Activated B cell treated with CpG ODN at 0.5 μM for 24 hours (primary cell): Measurements from ENCODE around the gene CTAGE1. TPM values are rescaled to one million over a fixed set of nuclear protein-coding genes. Genes with fewer than 3 reads are reported as not detected.

Experiments
- ATAC-seq: fragments of 200-7000 bp; cut with Tn5 transposase; one replicate; pipeline ENCODE4 v1.10.0; 2021; ENCODE audit warnings: low read depth, mild to moderate bottlenecking, moderate library complexity
- CTCF ChIA-PET: fragments of 350-600 bp; sonication (Branson Sonifier 250); formaldehyde crosslinking; loops from one replicate; lab custom pipeline; 2021; ENCODE audit warnings: antibody characterized with exemption; lab: Charles Lee
- POLR2A ChIA-PET: fragments of 350-600 bp; sonication (Branson Sonifier 250); formaldehyde crosslinking; loops from one replicate; lab custom pipeline; 2021; ENCODE audit warnings: antibody characterized with exemption; lab: Charles Lee
- DNase-seq: peaks from one replicate; pipeline ENCODE4 v3.0.0; 2022
- H3K27ac Mint-ChIP-seq: one replicate; pipeline ENCODE4 v1.8.0; 2020; ENCODE audit warnings: mixed read lengths
- H3K27me3 Mint-ChIP-seq: one replicate; pipeline ENCODE4 v1.8.0; 2021; ENCODE audit warnings: mixed read lengths
- H3K36me3 Mint-ChIP-seq: one replicate; pipeline ENCODE4 v1.8.0; 2021; ENCODE audit warnings: low read depth, mixed read lengths
- H3K4me1 Mint-ChIP-seq: one replicate; pipeline ENCODE4 v1.8.0; 2021; ENCODE audit warnings: mixed read lengths
- H3K4me3 Mint-ChIP-seq: one replicate; pipeline ENCODE4 v1.8.0; 2020; ENCODE audit warnings: mild to moderate bottlenecking, mixed read lengths
- H3K9me3 Mint-ChIP-seq: one replicate; pipeline ENCODE4 v1.8.0; 2020; ENCODE audit warnings: mixed read lengths
- intact Hi-C: fragments of 100-400 bp; cut with micrococcal nuclease; formaldehyde crosslinking; loops from one replicate; pipeline ENCODE4 v1.15.1; 2024
- total RNA-seq: library from RNA; stranded (reverse); gene quantifications from 2 replicates; pipeline ENCODE4 v1.2.3, GENCODE V29; 2022
- TF ChIP-seq, protein P1 (sequence below): fragments of 200-600 bp; IDR thresholded peaks from one replicate; pipeline ENCODE4 v1.8.0; 2022; ENCODE audit warnings: antibody characterized with exemption, mild to moderate bottlenecking

CTAGE1 gene
- total RNA-seq, 1 donor from 2014 or later, result not detected

DNA sequence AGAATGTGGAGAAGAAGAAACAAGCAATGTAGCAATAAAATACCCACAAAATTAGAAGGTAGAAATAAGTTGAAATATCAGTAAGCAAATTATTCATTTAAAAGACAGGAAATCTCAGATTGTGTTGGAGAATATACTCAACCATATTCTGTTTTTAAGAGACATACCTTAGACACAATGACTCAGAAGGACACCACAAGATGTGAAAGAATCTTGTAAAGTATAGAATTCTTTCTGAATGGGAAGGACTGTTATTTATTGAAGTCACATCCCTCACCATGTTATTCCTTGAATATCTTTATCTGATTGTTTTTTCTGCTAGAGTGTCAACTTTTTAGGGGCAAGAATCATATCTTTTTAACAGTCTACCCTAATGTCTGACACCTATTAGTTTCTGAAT lies 50.4 kb downstream of the CTAGE1 start:
- TF ChIP-seq, protein P1, sequence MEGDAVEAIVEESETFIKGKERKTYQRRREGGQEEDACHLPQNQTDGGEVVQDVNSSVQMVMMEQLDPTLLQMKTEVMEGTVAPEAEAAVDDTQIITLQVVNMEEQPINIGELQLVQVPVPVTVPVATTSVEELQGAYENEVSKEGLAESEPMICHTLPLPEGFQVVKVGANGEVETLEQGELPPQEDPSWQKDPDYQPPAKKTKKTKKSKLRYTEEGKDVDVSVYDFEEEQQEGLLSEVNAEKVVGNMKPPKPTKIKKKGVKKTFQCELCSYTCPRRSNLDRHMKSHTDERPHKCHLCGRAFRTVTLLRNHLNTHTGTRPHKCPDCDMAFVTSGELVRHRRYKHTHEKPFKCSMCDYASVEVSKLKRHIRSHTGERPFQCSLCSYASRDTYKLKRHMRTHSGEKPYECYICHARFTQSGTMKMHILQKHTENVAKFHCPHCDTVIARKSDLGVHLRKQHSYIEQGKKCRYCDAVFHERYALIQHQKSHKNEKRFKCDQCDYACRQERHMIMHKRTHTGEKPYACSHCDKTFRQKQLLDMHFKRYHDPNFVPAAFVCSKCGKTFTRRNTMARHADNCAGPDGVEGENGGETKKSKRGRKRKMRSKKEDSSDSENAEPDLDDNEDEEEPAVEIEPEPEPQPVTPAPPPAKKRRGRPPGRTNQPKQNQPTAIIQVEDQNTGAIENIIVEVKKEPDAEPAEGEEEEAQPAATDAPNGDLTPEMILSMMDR, result no peak
- ChIA-PET POLR2A (no interaction called here), CTCF (no interaction called here)
- DNase-seq (no peak), ATAC-seq (no peak)
- no peak overlapping the region for H3K4me3 Mint-ChIP-seq
- no peaks in the 10 kb centered on the region for H3K9me3 Mint-ChIP-seq
- intact Hi-C loops, result no loop called here
- H3K27ac Mint-ChIP-seq, result no peak overlapping the region
- H3K27me3 Mint-ChIP-seq, result no peaks in the 10 kb centered on the region
- no peaks in the 10 kb centered on the region for H3K4me1 Mint-ChIP-seq
- no peaks in the 10 kb centered on the region for H3K36me3 Mint-ChIP-seq

DNA sequence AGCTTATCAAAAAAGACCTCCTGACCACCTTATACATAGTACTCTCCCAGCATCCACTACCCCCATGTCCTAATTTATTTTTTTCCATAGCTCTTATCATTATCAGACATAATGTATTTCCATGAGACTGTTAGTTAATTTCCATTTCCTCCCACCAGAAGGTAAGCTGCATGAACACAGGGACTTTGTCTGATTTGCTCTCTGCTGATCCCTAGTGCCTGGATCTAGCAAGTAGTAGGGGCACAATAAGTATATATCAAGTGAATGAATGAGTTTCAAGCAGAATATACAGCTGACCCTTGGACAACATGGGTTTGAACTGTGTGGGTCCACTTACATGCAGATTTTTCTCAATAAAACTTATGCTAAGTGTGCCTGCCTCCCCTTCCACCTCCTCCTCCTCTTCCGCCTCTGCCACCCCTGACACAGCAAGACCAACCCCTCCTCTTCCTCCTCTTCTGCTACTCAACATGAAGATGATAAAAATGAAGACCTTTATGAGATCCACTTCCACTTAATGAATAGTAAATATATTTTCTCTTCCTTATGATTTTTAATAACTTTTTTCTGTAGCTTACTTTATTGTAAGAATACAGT lies 53.8 kb downstream of the CTAGE1 start:
- H3K27ac Mint-ChIP-seq, result no peak overlapping the region
- POLR2A ChIA-PET, result no interaction called here
- no peaks in the 10 kb centered on the region for H3K9me3 Mint-ChIP-seq
- intact Hi-C loops, result no loop called here
- TF ChIP-seq, protein P1, result no peak
- ATAC-seq (no peak), DNase-seq (no peak)
- H3K4me3 Mint-ChIP-seq, result no peak overlapping the region
- no peaks in the 10 kb centered on the region for H3K27me3 Mint-ChIP-seq
- CTCF ChIA-PET, result no interaction called here
- no peaks in the 10 kb centered on the region for H3K36me3 Mint-ChIP-seq
- H3K4me1 Mint-ChIP-seq, result no peaks in the 10 kb centered on the region

Other genes with a start within 250 kb of the CTAGE1 start
- not detected in 2 replicates for gene GATA6, start 248.3 kb downstream of the CTAGE1 start, total RNA-seq